ENCODE measurements around the gene KCNA1. TPM values are rescaled to one million over a fixed set of nuclear protein-coding genes. Genes with fewer than 3 reads are reported as not detected.

Gene KCNA1
- total and polyA plus RNA-seq, 2 experiments from 2014 or later = 0.27 TPM; not detected in 1

- Histone ChIP-seq H3K4me3 (no peak overlapping the region), H3K4me1 (ENCODE audit: insufficient read depth) (no peaks in the 10 kb centered on the region), H2AFZ (no peak overlapping the region), H4K20me1 (ENCODE audit: insufficient read depth, poor library complexity, severe bottlenecking) (no peaks in the 10 kb centered on the region), H3K79me2 (no peaks in the 10 kb centered on the region), H3K27me3 (peaks cover 39% of the 10 kb centered on the region), H3K27ac (no peak overlapping the region), H3K36me3 (replicated peaks; ENCODE audit: insufficient read depth, low read depth) (no peaks in the 10 kb centered on the region), H3K9me2 (replicated peaks; ENCODE audit: insufficient read depth) (no peaks in the 10 kb centered on the region), H3K4me2 (no peak overlapping the region), H3K9me3 (ENCODE audit: low read depth) (no peaks in the 10 kb centered on the region)
- TF ChIP-seq, protein P1, sequence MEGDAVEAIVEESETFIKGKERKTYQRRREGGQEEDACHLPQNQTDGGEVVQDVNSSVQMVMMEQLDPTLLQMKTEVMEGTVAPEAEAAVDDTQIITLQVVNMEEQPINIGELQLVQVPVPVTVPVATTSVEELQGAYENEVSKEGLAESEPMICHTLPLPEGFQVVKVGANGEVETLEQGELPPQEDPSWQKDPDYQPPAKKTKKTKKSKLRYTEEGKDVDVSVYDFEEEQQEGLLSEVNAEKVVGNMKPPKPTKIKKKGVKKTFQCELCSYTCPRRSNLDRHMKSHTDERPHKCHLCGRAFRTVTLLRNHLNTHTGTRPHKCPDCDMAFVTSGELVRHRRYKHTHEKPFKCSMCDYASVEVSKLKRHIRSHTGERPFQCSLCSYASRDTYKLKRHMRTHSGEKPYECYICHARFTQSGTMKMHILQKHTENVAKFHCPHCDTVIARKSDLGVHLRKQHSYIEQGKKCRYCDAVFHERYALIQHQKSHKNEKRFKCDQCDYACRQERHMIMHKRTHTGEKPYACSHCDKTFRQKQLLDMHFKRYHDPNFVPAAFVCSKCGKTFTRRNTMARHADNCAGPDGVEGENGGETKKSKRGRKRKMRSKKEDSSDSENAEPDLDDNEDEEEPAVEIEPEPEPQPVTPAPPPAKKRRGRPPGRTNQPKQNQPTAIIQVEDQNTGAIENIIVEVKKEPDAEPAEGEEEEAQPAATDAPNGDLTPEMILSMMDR (IDR thresholded peaks at IDR 0.05; ENCODE audit: poor library complexity) = no peak
- no peak for TF ChIP-seq EZH2phosphoT487 (IDR thresholded peaks at IDR 0.05; ENCODE audit: low read depth, severe bottlenecking, unreplicated experiment)
- TF ChIP-seq EZH2 (IDR thresholded peaks at IDR 0.05; ENCODE audit: borderline replicate concordance) = no peak
- DNase-seq (ENCODE audit: low spot score) = no peak
- WGBS (ENCODE audit: low lambda C conversion rate, missing lambda C conversion rate) = 75% methylated on average over 9 of the region's 9 CpGs
Observed at GRCh38 chr12:4894019-4894418, 15.7 kb upstream of the KCNA1 start.

DNA sequence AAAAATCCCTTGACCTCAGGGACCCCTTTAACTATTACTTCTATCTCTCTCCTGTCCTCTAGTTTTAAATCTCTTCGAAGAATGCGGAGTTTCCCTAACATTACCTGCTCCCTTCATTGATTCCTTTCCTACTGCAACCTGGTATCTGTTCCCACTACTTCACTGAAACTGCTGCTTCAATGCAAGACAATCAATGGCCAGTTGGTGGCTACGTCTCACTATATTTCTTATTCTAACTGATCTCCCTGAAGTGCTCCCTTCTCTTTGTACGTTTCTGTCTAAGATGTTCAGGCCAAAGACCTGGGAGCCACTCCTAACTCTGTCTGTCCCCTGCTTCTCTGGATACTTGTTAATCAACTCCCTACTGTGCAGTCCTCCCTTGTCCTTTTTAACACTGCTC, 10.3 kb upstream of the KCNA1 start:
- TF ChIP-seq EZH2 (IDR thresholded peaks at IDR 0.05; ENCODE audit: borderline replicate concordance) = no peak
- TF ChIP-seq, protein P1 (IDR thresholded peaks at IDR 0.05; ENCODE audit: poor library complexity) = peak; percentile 31
- H3K27me3 ChIP-seq = peaks cover 28% of the 10 kb centered on the region
- DNase-seq (ENCODE audit: low spot score) = no peak
- H2AFZ ChIP-seq = no peak overlapping the region
- H3K4me3 ChIP-seq = no peak overlapping the region
- H3K4me1 ChIP-seq (ENCODE audit: insufficient read depth) = no peaks in the 10 kb centered on the region
- WGBS (ENCODE audit: low lambda C conversion rate, missing lambda C conversion rate) = 54% methylated on average over 4 of the region's 4 CpGs
- H3K4me2 ChIP-seq = no peak overlapping the region
- no peak overlapping the region for H3K27ac ChIP-seq
- H3K9me3 ChIP-seq (ENCODE audit: low read depth) = no peaks in the 10 kb centered on the region
- H3K36me3 ChIP-seq (replicated peaks; ENCODE audit: insufficient read depth, low read depth) = no peaks in the 10 kb centered on the region
- no peaks in the 10 kb centered on the region for H3K79me2 ChIP-seq
- H3K9me2 ChIP-seq (replicated peaks; ENCODE audit: insufficient read depth) = no peaks in the 10 kb centered on the region
- no peaks in the 10 kb centered on the region for H4K20me1 ChIP-seq (ENCODE audit: insufficient read depth, poor library complexity, severe bottlenecking)

GRCh38 chr12:4900327-4900726, 9.4 kb upstream of the KCNA1 start:
- H3K36me3 ChIP-seq (replicated peaks; ENCODE audit: insufficient read depth, low read depth) = no peaks in the 10 kb centered on the region
- no peak overlapping the region for H2AFZ ChIP-seq
- TF ChIP-seq EZH2 (IDR thresholded peaks at IDR 0.05; ENCODE audit: borderline replicate concordance) (no peak), EZH2phosphoT487 (IDR thresholded peaks at IDR 0.05; ENCODE audit: low read depth, severe bottlenecking, unreplicated experiment) (no peak)
- TF ChIP-seq, protein P1 (IDR thresholded peaks at IDR 0.05; ENCODE audit: poor library complexity) = no peak

GRCh38 chr12:4905316-4905715, 4.4 kb upstream of the KCNA1 start:
- TF ChIP-seq EZH2 (IDR thresholded peaks at IDR 0.05; ENCODE audit: borderline replicate concordance) (no peak), EZH2phosphoT487 (IDR thresholded peaks at IDR 0.05; ENCODE audit: low read depth, severe bottlenecking, unreplicated experiment) (no peak)
- TF ChIP-seq, protein P1 (IDR thresholded peaks at IDR 0.05; ENCODE audit: poor library complexity) = no peak
- Histone ChIP-seq H4K20me1 (ENCODE audit: insufficient read depth, poor library complexity, severe bottlenecking) (no peaks in the 10 kb centered on the region), H3K4me1 (ENCODE audit: insufficient read depth) (peaks cover 12% of the 10 kb centered on the region), H3K27me3 (peaks cover 81% of the 10 kb centered on the region), H3K9me2 (replicated peaks; ENCODE audit: insufficient read depth) (no peaks in the 10 kb centered on the region), H3K4me2 (no peak overlapping the region), H3K79me2 (no peaks in the 10 kb centered on the region), H3K9me3 (ENCODE audit: low read depth) (no peaks in the 10 kb centered on the region), H3K27ac (no peak overlapping the region), H3K4me3 (no peak overlapping the region), H3K36me3 (replicated peaks; ENCODE audit: insufficient read depth, low read depth) (no peaks in the 10 kb centered on the region), H2AFZ (no peak overlapping the region)
- DNase-seq (ENCODE audit: low spot score) = no peak

More at GRCh38 chr12:4900327-4900726, 9.4 kb upstream of the KCNA1 start:
- WGBS (ENCODE audit: low lambda C conversion rate, missing lambda C conversion rate) = 81% methylated on average over 5 of the region's 5 CpGs
- Histone ChIP-seq H3K9me2 (replicated peaks; ENCODE audit: insufficient read depth) (no peaks in the 10 kb centered on the region), H3K9me3 (ENCODE audit: low read depth) (no peaks in the 10 kb centered on the region), H3K27ac (no peak overlapping the region), H3K4me3 (no peak overlapping the region), H3K27me3 (peaks cover 36% of the 10 kb centered on the region), H3K4me2 (no peak overlapping the region), H3K4me1 (ENCODE audit: insufficient read depth) (no peaks in the 10 kb centered on the region), H3K79me2 (no peaks in the 10 kb centered on the region), H4K20me1 (ENCODE audit: insufficient read depth, poor library complexity, severe bottlenecking) (no peaks in the 10 kb centered on the region)
- DNase-seq (ENCODE audit: low spot score) = no peak
